ENCODE data around the gene ZC3H18.

The ZC3H18 gene

GRCh38 chr16:88552166-88552565 is 18.0 kb upstream of the ZC3H18 start:
- DNase-seq: no peak

GRCh38 chr16:88552815-88553214 is 17.4 kb upstream of the ZC3H18 start:
- no peak for DNase-seq

- DNase-seq: no peak
Observed at GRCh38 chr16:88553739-88554138, 16.5 kb upstream of the ZC3H18 start.

- no peak for DNase-seq
Observed at GRCh38 chr16:88554711-88555264, 15.4 kb upstream of the ZC3H18 start.

- no peak for DNase-seq
Observed at GRCh38 chr16:88556294-88556988, 13.8 kb upstream of the ZC3H18 start.

- DNase-seq: peak in 1 of 5 experiments; percentile 42
Observed at GRCh38 chr16:88558457-88559442, 11.5 kb upstream of the ZC3H18 start.

- peak in 1 of 5 experiments; percentile 24 for DNase-seq
Observed at GRCh38 chr16:88560714-88561484, 9.3 kb upstream of the ZC3H18 start.

GRCh38 chr16:88561485-88562359 is 8.5 kb upstream of the ZC3H18 start:
- DNase-seq: peak; percentile 17 to 52 (median 34)

- DNase-seq: peak in 1 of 5 experiments; percentile 65
Observed at GRCh38 chr16:88566158-88566557, 4.0 kb upstream of the ZC3H18 start.

- DNase-seq: no peak
Observed at GRCh38 chr16:88568710-88569613, 1.2 kb upstream of the ZC3H18 start.

GRCh38 chr16:88569614-88569984 is 604 bp upstream of the ZC3H18 start:
- DNase-seq: peak in 1 of 5 experiments; percentile 28

GRCh38 chr16:88570691-88571092 is 489 bp downstream of the ZC3H18 start:
- DNase-seq: peak in 4 of 5 experiments; percentile 10 to 65 (median 32)

- no peak for DNase-seq
Observed at GRCh38 chr16:88575251-88575650, 5.0 kb downstream of the ZC3H18 start.

GRCh38 chr16:88576307-88576706 is 6.1 kb downstream of the ZC3H18 start:
- DNase-seq: no peak

GRCh38 chr16:88577166-88577565 is 7.0 kb downstream of the ZC3H18 start:
- DNase-seq: no peak

GRCh38 chr16:88578446-88579313 is 8.5 kb downstream of the ZC3H18 start:
- DNase-seq: peak in 1 of 5 experiments; percentile 28

- DNase-seq: no peak
Observed at GRCh38 chr16:88580371-88580770, 10.2 kb downstream of the ZC3H18 start.

GRCh38 chr16:88581033-88581432 is 10.8 kb downstream of the ZC3H18 start:
- DNase-seq: no peak

- DNase-seq: peak in 1 of 5 experiments; percentile 82
Observed at GRCh38 chr16:88582912-88583575, 12.8 kb downstream of the ZC3H18 start.

Measured in T-helper 2 cell (primary cell).